HG03565 (cell line): ENCODE measurements around the gene GFRA4.

Source experiments
- ATAC-seq: cut with Tn5 transposase; IDR thresholded peaks from one replicate; pipeline ENCODE4 v1.9.1; 2021; ENCODE audit warnings: mild to moderate bottlenecking, moderate library complexity; ENCODE audit not compliant: unreplicated experiment

GFRA4 gene

DNA sequence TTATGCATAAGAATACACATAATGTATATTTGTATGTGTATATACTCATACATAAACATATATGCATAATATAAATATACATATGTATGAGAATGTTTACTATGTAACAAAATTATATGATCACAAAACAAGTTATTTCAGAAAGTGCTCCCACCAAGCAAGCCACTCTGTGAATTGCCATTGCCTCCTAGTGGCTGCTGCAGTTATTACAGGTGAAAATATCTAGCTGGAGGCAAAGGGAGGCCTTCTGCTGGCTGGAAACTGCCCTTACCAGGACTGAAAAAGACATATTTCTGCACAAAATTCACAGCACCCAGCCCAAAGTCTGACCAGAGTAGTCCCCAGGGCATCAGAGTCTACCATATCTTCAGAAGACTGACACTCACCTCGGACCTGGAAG lies 33.0 kb upstream of the GFRA4 start:
- ATAC-seq, result no peak

- no peak for ATAC-seq
These were observed 31.7 kb upstream of the GFRA4 start for GRCh38 chr20:3694864-3695263.

DNA sequence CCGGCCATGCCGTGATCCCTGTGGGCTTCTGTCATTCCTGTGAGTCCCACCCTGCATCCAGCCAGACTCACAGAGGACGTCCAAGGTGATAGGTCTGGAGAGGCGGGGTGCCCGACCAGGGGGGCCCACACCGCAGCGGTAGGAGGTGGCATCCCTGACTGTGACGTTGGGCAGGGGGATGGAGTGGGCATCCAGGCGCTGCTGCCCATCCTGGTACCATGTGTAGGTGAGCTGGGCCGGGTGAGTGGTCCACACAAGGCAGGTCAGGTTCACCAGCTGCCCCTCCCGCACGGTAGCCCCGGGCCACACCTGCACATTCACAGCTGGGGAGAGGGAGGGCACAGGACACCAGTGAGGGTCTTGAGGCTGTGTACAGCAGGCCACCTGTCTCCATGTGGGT lies 30.2 kb upstream of the GFRA4 start:
- no peak for ATAC-seq

DNA sequence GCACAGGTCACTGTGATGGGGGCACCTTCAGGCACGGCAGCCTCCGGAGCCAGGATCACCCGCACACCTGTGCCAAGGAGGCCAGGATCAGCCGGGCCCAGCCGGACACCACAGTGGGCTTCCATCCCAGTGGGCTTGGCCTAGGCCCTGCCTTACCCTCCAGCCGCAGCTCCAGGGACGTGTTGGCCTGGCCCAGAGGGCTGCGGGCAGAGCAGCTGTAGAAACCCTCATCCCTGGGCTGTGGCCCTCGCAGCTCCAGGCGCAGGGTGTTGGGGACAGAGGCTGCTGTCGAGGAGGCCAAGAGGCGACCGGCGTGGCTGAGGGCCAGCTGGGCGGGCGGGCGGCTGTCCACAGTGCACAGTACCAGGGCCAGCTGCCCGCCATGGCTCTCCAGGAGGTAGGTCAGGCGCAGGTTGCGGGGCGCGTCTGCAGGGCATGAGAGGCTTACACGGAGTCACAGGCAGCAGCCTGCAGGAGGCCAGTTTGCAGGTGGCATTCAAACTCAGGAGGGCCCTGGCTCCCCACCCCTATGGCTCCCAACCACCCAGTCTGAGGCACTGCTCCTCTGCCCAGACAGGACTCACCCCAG lies 29.6 kb upstream of the GFRA4 start:
- ATAC-seq, result no peak

GRCh38 chr20:3691897-3692296 lies 28.7 kb upstream of the GFRA4 start:
- ATAC-seq, result no peak

DNA sequence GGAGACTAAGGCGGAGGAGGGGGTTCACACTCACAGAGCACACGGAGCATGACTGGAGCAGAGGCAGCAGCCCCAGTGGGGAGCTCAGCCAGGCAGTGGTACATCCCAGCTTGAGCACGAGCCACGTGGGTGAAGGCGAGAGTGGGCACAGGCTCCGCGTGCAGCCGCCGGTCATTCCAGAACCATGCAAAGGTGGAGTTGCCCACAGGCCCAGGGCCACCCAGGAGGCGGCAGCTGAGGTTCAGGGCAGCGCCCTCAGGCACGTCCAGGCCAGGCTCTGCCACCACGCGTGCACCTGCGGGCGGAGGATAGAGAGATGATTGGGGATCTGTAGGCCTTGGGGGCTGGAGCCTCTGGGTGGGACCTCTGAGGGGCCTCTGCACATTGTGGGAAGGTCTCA lies 28.1 kb upstream of the GFRA4 start:
- no peak for ATAC-seq

DNA sequence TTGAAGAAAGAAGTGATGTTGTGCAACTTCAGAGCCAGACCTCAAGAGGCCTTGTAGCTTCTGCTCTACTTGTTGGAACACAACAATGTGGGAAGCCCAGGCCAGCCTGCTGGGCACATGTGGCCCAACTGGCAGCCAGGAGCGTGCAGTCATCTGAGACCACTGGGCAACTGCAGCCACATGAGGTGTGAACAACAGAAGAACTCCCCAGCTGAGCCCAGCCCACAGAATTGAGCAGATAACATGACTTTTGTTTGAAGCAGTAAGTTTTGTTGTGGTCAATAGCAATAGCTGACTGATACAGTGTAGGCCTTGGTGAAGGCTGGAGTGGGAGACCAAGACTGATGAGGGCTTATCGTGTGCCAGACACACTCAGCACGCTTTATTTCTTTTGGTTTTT lies 27.2 kb upstream of the GFRA4 start:
- ATAC-seq, result no peak

DNA sequence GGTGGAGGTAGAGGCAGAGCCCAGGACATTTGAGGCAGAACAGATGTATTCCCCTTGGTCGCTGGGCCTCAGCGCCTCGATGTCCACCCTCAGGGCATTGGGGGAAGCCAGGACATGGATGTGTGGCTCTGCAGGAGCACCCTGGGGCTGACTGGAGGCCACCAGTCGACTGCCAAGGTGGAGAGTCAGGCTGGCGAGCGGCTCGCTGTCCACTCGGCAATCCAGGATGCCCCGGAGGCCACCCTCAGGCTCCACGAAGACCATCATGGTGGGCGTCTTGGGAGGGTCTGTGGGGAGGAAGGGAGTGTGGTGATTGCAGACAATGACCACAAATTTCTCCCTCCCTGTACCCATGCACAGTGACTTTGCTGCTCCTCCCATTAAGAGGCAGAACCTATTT lies 26.8 kb upstream of the GFRA4 start:
- ATAC-seq, result no peak

- no peak for ATAC-seq
These were observed 24.5 kb upstream of the GFRA4 start for GRCh38 chr20:3687655-3688054.

DNA sequence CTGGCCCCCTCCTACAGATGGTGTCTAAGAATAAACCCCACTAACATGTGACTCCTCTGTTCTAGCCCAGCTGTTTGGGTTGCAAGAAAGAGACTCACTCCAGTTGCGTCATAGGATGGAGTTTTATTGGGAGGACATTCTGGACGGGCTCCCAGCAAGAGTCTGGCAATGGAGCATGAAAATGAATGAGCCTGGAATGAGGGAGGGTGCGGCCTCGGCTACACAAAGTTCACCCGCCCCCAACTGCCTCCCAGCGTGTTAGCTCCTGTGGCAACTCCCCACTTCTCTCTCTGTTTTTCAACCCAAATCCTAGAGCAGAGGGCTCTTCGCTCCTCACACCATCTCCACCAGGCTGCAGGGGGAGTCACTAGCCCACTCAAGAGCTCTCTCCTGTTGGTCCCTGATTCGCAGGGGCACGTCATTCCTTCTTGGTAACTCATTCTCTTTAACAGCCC lies 23.7 kb upstream of the GFRA4 start:
- ATAC-seq, result no peak

DNA sequence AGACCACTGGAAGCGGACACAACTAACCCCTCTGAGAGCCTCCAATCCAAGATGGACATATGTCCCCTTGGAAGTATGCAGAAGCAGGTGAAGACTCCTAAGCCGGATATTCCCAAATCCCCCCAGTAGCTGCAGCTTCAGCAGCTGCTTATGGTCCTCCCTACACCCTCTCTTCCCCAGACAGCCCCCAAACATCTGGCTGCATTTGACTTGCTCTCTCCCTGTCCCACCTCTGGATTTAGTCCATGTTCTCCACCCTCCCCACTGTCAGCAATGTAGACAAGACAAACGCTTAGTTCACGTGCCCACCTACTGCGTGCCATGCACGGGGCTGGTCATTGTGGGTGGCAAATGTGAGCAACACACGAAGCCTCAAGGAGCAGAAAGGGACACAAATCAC lies 23.2 kb upstream of the GFRA4 start:
- ATAC-seq, result no peak

GRCh38 chr20:3685341-3685740 lies 22.1 kb upstream of the GFRA4 start:
- ATAC-seq, result no peak

GRCh38 chr20:3681931-3682781 lies 19.0 kb upstream of the GFRA4 start, which contains the start of gene ADAM33:
Gene ADAM33 (minus strand): TSS chr20:3682010. CDS start chr20:3682004, 6 bp downstream.
- ATAC-seq, result no peak

GRCh38 chr20:3681352-3681930 lies 18.2 kb upstream of the GFRA4 start:
- ATAC-seq, result no peak

- no peak for ATAC-seq
These were observed 17.6 kb upstream of the GFRA4 start for GRCh38 chr20:3680701-3681351.

DNA sequence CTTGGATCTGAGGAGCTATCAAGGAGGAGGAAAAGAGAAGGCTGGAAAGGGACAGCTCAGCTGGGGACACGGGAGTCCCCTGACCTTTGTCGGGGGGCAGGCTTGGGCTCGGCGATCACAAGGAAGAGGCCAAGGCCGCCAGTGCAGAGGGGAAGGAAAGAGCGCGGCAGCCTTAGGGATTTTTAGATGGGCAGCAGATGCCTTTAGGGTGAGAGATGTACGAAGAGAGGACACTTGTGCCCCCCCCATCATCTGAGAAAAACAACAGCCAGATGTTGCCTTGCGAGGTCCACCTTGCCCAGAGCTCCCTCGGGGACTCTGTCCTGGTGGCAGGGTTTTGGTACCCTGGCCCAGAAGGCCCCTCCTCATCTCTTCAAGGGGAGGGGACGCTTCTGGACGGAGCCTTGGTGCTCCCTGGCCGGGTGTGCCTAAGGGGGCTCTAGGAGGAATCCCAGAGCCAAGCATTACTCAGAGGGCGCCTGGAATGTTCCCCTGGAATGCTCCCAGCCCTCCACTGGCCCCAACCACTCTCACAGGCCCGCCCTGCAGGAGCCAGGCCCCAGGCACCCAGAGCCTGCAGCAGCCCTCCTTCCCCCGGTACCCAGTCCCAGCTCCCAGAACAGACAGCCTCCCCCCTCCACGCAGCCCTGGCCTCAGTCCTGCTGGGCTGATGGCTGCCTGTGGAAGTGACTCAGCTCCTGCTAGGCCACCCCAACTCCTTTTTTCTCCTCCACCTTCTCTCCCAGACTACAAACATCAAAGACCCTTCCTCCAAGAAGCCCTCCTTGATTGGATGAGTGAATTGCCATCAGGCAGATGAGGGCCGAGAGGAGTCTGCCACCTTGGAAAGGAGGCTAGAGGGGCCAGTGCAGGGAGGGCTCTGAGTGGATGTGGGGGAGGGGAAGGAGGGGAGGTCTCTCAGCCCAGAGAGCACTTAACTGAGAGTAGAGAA lies 16.8 kb upstream of the GFRA4 start:
- ATAC-seq, result no peak

GRCh38 chr20:3678856-3679720 lies 15.9 kb upstream of the GFRA4 start:
- ATAC-seq, result no peak

DNA sequence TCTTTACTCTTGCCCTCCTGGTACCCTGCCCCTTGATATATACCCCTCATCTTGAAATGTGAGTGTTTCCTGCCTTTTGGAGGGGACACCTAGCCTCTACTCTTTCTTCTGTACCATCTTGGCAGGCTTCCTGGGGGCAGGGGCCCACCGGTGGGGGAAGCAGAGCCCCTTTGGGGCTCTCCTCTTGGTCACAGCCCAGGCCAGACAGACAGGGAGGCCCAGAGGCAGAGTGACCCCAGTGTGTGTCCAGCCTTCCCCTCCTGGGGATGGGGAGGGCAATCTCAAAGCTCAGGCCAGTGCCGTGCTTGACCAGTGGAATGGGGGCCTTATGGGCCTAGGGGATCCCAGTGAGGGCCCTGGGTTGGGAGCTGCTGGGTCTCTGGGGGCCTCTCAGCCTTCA lies 15.0 kb upstream of the GFRA4 start:
- ATAC-seq, result no peak

DNA sequence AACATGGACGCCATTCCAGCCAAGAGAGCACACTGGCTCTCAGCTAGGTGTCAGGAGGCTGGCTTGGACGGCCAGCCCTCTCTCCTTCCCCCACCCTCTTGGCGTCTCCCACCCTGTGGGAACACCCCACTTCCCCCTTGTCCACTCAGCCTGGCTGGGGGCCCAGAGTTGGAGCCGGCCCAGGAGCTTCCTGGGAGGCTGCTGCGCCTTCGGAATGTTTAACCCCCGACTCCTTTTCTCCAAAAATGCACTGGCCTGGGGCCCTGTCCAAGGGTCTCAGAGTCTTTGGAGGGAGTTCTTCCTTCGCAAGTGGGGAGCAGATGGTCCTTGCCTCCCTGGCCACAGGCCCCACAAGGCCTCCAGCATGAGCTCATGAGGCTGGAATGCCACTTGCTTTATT lies 14.5 kb upstream of the GFRA4 start:
- ATAC-seq, result no peak
